DND-41 (cell line): Measurements from ENCODE around the gene ST6GALNAC1.

Experiments used
- ATAC-seq: fragments of 200-7000 bp; cut with Tn5 transposase; 3 replicates; pipeline ENCODE4 v1.9.1; 2021; ENCODE audit warnings: low read depth; ENCODE audit not compliant: insufficient read depth
- DNase-seq: peaks from one replicate; pipeline ENCODE4 v3.0.0-alpha.2; 2020
- H2AFZ ChIP-seq: 2 replicates; pipeline ENCODE4 v1.6.0; 2012; ENCODE audit warnings: low read depth, low read length
- H3K27ac ChIP-seq: 2 replicates; pipeline ENCODE4 v1.5.1; 2012; ENCODE audit warnings: low read length, inconsistent platforms
- H3K27me3 ChIP-seq: fragments of 200-600 bp; sonication (generic); 2 replicates; pipeline ENCODE4 v1.6.0; 2012; ENCODE audit warnings: low read length, mild to moderate bottlenecking, inconsistent platforms; ENCODE audit not compliant: insufficient read depth, poor library complexity
- H3K36me3 ChIP-seq: 2 replicates; pipeline ENCODE4 v1.5.1; 2012; ENCODE audit warnings: low read length, inconsistent platforms; ENCODE audit not compliant: insufficient read depth
- H3K4me1 ChIP-seq: 2 replicates; pipeline ENCODE4 v1.5.1; 2012; ENCODE audit warnings: mild to moderate bottlenecking, low read length; ENCODE audit not compliant: insufficient read depth
- H3K4me2 ChIP-seq: 2 replicates; pipeline ENCODE4 v1.6.0; 2012; ENCODE audit warnings: mild to moderate bottlenecking, moderate library complexity, low read length, inconsistent platforms; ENCODE audit not compliant: insufficient read depth
- H3K4me3 ChIP-seq, 2 experiments: fragments of 200-600 bp in 1 of 2; shearing (Covaris generic) in 1 of 2; 2 replicates each; pipeline ENCODE4 v1.5.1; 2012 to 2016; ENCODE audit warnings: inconsistent platforms in 2 of 2, low read length in 2 of 2, mild to moderate bottlenecking in 2 of 2, low read depth in 1 of 2, moderate library complexity in 1 of 2
- H3K79me2 ChIP-seq: 2 replicates; pipeline ENCODE4 v1.6.0; 2012; ENCODE audit warnings: low read length, inconsistent platforms; ENCODE audit not compliant: insufficient read depth
- H3K9ac ChIP-seq: 2 replicates; pipeline ENCODE4 v1.6.0; 2012; ENCODE audit warnings: low read depth, mild to moderate bottlenecking, inconsistent platforms, low read length, moderate library complexity
- H3K9me3 ChIP-seq: 2 replicates; pipeline ENCODE4 v1.5.1; 2012; ENCODE audit warnings: low read length, moderate library complexity, mild to moderate bottlenecking, inconsistent platforms; ENCODE audit not compliant: insufficient read depth, severe bottlenecking
- H4K20me1 ChIP-seq: 2 replicates; pipeline ENCODE4 v1.6.0; 2012; ENCODE audit warnings: low read length; ENCODE audit not compliant: insufficient read depth
- EZH2 ChIP-seq: IDR thresholded peaks from 3 replicates; pipeline ENCODE4 v1.6.1; 2012; ENCODE audit warnings: borderline replicate concordance, low read depth, mild to moderate bottlenecking, moderate library complexity, low read length, inconsistent platforms; ENCODE audit not compliant: severe bottlenecking
- TF ChIP-seq, protein P1 (sequence below): IDR thresholded peaks from 2 replicates; pipeline ENCODE4 v1.5.1; 2012; ENCODE audit warnings: borderline replicate concordance, low read length, moderate library complexity, mild to moderate bottlenecking; ENCODE audit not compliant: poor library complexity, severe bottlenecking; ENCODE audit errors: extremely low read depth

Gene ST6GALNAC1

DNA sequence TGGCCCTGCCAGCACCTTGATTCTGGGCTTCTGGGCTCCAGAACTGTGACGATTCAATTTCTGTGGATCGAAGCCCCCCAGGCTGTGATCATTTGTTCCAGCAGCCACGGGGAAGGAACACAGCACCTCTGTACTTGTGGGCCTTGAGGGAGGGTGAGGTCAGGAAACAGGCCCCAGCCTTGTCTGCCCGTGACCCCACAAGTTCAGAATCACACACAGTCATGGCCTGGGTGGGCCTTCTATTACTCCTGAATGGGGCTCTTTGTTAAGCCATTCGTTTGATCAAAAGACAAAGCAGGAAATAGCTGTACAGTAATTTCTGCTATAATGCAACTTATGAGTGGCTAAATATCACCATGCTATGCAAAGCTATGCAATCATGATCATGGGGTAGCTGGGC is 68.0 kb downstream of the ST6GALNAC1 start:
- Histone ChIP-seq H3K9ac (no peak overlapping the region), H3K9me3 (no peaks in the 10 kb centered on the region), H3K4me1 (no peaks in the 10 kb centered on the region), H4K20me1 (no peaks in the 10 kb centered on the region), H3K79me2 (no peaks in the 10 kb centered on the region), H3K4me3 (no peak overlapping the region), H3K27ac (no peak overlapping the region), H3K4me2 (no peak overlapping the region), H3K36me3 (no peaks in the 10 kb centered on the region), H2AFZ (no peak overlapping the region), H3K27me3 (no peaks in the 10 kb centered on the region)
- DNase-seq: no peak
- no peak for ATAC-seq
- TF ChIP-seq, protein P1, sequence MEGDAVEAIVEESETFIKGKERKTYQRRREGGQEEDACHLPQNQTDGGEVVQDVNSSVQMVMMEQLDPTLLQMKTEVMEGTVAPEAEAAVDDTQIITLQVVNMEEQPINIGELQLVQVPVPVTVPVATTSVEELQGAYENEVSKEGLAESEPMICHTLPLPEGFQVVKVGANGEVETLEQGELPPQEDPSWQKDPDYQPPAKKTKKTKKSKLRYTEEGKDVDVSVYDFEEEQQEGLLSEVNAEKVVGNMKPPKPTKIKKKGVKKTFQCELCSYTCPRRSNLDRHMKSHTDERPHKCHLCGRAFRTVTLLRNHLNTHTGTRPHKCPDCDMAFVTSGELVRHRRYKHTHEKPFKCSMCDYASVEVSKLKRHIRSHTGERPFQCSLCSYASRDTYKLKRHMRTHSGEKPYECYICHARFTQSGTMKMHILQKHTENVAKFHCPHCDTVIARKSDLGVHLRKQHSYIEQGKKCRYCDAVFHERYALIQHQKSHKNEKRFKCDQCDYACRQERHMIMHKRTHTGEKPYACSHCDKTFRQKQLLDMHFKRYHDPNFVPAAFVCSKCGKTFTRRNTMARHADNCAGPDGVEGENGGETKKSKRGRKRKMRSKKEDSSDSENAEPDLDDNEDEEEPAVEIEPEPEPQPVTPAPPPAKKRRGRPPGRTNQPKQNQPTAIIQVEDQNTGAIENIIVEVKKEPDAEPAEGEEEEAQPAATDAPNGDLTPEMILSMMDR: no peak
- TF ChIP-seq EZH2: no peak
